ENCODE measurements around the gene CD27.

The CD27 gene

GRCh38 chr12:6458281-6459003 lies 13.7 kb downstream of the CD27 start:
- Histone ChIP-seq H3K27me3 (ENCODE audit: insufficient read depth, poor library complexity, severe bottlenecking) (no peaks in the 10 kb centered on the region), H3K27ac (replicated peaks) (no peak overlapping the region), H3K4me3 (replicated peaks; ENCODE audit: insufficient read depth, low read length) (no peak overlapping the region)
- no peak for TF ChIP-seq POLR2AphosphoS5 (IDR thresholded peaks at IDR 0.05; ENCODE audit: low read depth)
- TF ChIP-seq SPI1 (IDR thresholded peaks at IDR 0.05; ENCODE audit: borderline replicate concordance, low read depth), result no peak
- no peak for DNase-seq (ENCODE audit: low read depth in 1 of 2, low spot score in 1 of 2)

- Histone ChIP-seq H3K4me3 (replicated peaks; ENCODE audit: insufficient read depth, low read length) (no peak overlapping the region), H3K27me3 (ENCODE audit: insufficient read depth, poor library complexity, severe bottlenecking) (no peaks in the 10 kb centered on the region), H3K27ac (replicated peaks) (peak overlapping the region; percentile 14)
- DNase-seq (ENCODE audit: low read depth in 1 of 2, low spot score in 1 of 2), result no peak
- TF ChIP-seq CTCF (IDR thresholded peaks at IDR 0.05; ENCODE audit: insufficient read depth, low read length), result no peak
- TF ChIP-seq, protein P1, sequence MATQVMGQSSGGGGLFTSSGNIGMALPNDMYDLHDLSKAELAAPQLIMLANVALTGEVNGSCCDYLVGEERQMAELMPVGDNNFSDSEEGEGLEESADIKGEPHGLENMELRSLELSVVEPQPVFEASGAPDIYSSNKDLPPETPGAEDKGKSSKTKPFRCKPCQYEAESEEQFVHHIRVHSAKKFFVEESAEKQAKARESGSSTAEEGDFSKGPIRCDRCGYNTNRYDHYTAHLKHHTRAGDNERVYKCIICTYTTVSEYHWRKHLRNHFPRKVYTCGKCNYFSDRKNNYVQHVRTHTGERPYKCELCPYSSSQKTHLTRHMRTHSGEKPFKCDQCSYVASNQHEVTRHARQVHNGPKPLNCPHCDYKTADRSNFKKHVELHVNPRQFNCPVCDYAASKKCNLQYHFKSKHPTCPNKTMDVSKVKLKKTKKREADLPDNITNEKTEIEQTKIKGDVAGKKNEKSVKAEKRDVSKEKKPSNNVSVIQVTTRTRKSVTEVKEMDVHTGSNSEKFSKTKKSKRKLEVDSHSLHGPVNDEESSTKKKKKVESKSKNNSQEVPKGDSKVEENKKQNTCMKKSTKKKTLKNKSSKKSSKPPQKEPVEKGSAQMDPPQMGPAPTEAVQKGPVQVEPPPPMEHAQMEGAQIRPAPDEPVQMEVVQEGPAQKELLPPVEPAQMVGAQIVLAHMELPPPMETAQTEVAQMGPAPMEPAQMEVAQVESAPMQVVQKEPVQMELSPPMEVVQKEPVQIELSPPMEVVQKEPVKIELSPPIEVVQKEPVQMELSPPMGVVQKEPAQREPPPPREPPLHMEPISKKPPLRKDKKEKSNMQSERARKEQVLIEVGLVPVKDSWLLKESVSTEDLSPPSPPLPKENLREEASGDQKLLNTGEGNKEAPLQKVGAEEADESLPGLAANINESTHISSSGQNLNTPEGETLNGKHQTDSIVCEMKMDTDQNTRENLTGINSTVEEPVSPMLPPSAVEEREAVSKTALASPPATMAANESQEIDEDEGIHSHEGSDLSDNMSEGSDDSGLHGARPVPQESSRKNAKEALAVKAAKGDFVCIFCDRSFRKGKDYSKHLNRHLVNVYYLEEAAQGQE (IDR thresholded peaks at IDR 0.05; ENCODE audit: insufficient replicate concordance, low read depth), result no peak
- TF ChIP-seq SPI1 (IDR thresholded peaks at IDR 0.05; ENCODE audit: borderline replicate concordance, low read depth), result no peak
These were observed 14.2 kb downstream of the CD27 start for GRCh38 chr12:6459004-6459337.

DNA sequence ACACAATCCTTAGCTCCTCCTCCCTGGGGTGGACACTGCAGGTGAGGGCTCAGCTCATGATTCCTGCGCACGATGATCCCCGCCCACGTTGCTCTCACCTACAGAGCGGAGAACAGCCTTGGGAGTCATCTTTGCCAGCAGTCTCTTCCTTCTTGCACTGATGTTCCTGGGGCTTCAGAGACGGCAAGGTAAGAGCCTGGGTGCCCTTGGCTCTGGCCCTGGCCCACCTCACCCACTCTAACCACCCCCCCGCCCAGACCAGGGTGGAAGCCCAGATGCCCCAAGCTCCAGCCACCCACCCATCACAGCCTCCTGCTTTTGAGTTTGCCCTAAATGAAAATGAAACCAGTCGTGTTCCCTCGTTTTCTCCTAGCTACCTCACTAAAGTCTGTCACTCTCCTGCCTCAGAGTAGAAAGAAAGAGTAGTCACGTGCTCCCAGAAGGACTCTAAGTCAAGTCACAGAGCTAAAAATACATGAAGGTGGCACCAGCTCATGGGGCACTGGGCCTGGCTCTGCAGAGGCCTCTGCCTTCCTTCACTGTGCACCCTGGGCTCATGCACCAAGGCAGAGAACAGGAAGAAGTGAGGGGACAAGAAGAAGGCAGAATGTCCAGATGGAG lies 16.1 kb downstream of the CD27 start:
- peak overlapping the region; percentile 87 for H3K27ac ChIP-seq (replicated peaks)
- no peak for DNase-seq (ENCODE audit: low read depth in 1 of 2, low spot score in 1 of 2)
- TF ChIP-seq SPI1 (IDR thresholded peaks at IDR 0.05; ENCODE audit: borderline replicate concordance, low read depth), result no peak

GRCh38 chr12:6461401-6462233 lies 16.9 kb downstream of the CD27 start:
- no peaks in the 10 kb centered on the region for H3K27me3 ChIP-seq (ENCODE audit: insufficient read depth, poor library complexity, severe bottlenecking)
- DNase-seq (ENCODE audit: low read depth in 1 of 2, low spot score in 1 of 2), result peak; percentile 95 to 99
- H3K4me3 ChIP-seq (replicated peaks; ENCODE audit: insufficient read depth, low read length), result no peak overlapping the region
- TF ChIP-seq SPI1 (IDR thresholded peaks at IDR 0.05; ENCODE audit: borderline replicate concordance, low read depth), result peak; percentile 98
- no peak for TF ChIP-seq CTCF (IDR thresholded peaks at IDR 0.05; ENCODE audit: insufficient read depth, low read length)
- TF ChIP-seq, protein P1 (IDR thresholded peaks at IDR 0.05; ENCODE audit: insufficient replicate concordance, low read depth), result no peak
- TF ChIP-seq POLR2AphosphoS5 (IDR thresholded peaks at IDR 0.05; ENCODE audit: low read depth), result peak; percentile 95
- peak; percentile 81 for TF ChIP-seq GABPA (IDR thresholded peaks at IDR 0.05; ENCODE audit: low read depth)
- peak overlapping the region; percentile 87 for H3K27ac ChIP-seq (replicated peaks)

More for the DNA sequence above, 16.1 kb downstream of the CD27 start:
- Histone ChIP-seq H3K27me3 (ENCODE audit: insufficient read depth, poor library complexity, severe bottlenecking) (no peaks in the 10 kb centered on the region), H3K4me3 (replicated peaks; ENCODE audit: insufficient read depth, low read length) (no peak overlapping the region)

Data from HL-60 (cell line).